HEK293 (cell line): ENCODE results near the gene RASL10A.

Source experiments
- CTCF ChIA-PET: fragments of 350-600 bp; formaldehyde crosslinking; extraction: SDS; loops from one replicate; lab custom pipeline; 2021; ENCODE audit warnings: antibody characterized with exemption; lab: Yijun Ruan, JAX
- POLR2A ChIA-PET: fragments of 300-600 bp; formaldehyde crosslinking; extraction: SDS; loops from one replicate; lab custom pipeline; 2020; ENCODE audit warnings: antibody characterized with exemption, inconsistent platforms; lab: Yijun Ruan, JAX
- H3K27ac ChIP-seq: fragments of 200-500 bp; sonication (Bioruptor generic); 2 replicates; pipeline ENCODE4 v1.5.1; 2014; ENCODE audit warnings: low read depth, low read length, control low read depth, inconsistent platforms; ENCODE audit errors: extremely low read depth
- H3K36me3 ChIP-seq, 2 experiments: fragments of 200-500 bp in 1 of 2; sonication (Bioruptor generic) in 1 of 2; 1 replicate in 1 of 2; 2 replicates in 1 of 2; pipeline ENCODE4 v1.5.1; 2014 to 2017; ENCODE audit warnings: inconsistent platforms in 2 of 2, low read length in 2 of 2; ENCODE audit not compliant: control insufficient read depth in 2 of 2, insufficient read depth in 1 of 2
- H3K4me1 ChIP-seq: fragments of 200-500 bp; sonication (Bioruptor generic); 2 replicates; pipeline ENCODE4 v1.5.1; 2014; ENCODE audit warnings: mild to moderate bottlenecking, low read length, inconsistent platforms; ENCODE audit not compliant: control insufficient read depth, insufficient read depth
- H3K4me3 ChIP-seq: 2 replicates; pipeline ENCODE4 v1.5.1; 2011; ENCODE audit warnings: low read depth, mild to moderate bottlenecking, control low read depth, low read length, moderate library complexity
- H3K9me3 ChIP-seq: fragments of 200-500 bp; sonication (Bioruptor generic); 2 replicates; pipeline ENCODE4 v1.5.1; 2014; ENCODE audit warnings: low read depth, low read length, inconsistent platforms; ENCODE audit not compliant: control insufficient read depth, insufficient read depth
- GLIS1 ChIP-seq: fragments of 450-650 bp; formaldehyde crosslinking; IDR thresholded peaks from 2 replicates; pipeline ENCODE4 v1.5.1; 2016; ENCODE audit warnings: missing biosample characterization, missing genetic modification characterization
- MZF1 ChIP-seq: fragments of 450-650 bp; formaldehyde crosslinking; IDR thresholded peaks from 2 replicates; pipeline ENCODE4 v1.5.1; 2017; ENCODE audit warnings: missing biosample characterization, missing genetic modification characterization, borderline replicate concordance
- OVOL3 ChIP-seq: fragments of 450-650 bp; formaldehyde crosslinking; IDR thresholded peaks from 2 replicates; pipeline ENCODE4 v1.5.1; 2016; ENCODE audit warnings: missing biosample characterization, missing genetic modification characterization
- PATZ1 ChIP-seq: fragments of 450-650 bp; formaldehyde crosslinking; IDR thresholded peaks from 2 replicates; pipeline ENCODE4 v1.5.1; 2016; ENCODE audit warnings: missing biosample characterization, missing genetic modification characterization
- PRDM1 ChIP-seq: fragments of 450-650 bp; formaldehyde crosslinking; IDR thresholded peaks from 2 replicates; pipeline ENCODE4; 2016; ENCODE audit warnings: missing biosample characterization, missing genetic modification characterization
- SP7 ChIP-seq: fragments of 450-650 bp; formaldehyde crosslinking; IDR thresholded peaks from 2 replicates; pipeline ENCODE4 v1.5.1; 2016; ENCODE audit warnings: missing biosample characterization, missing genetic modification characterization
- TRIM28 ChIP-seq: IDR thresholded peaks from 2 replicates; pipeline ENCODE4 v1.6.1; 2011; ENCODE audit warnings: low read length, control low read depth, borderline replicate concordance
- ZBTB49 ChIP-seq: fragments of 450-650 bp; formaldehyde crosslinking; IDR thresholded peaks from 2 replicates; pipeline ENCODE4 v1.5.1; 2016; ENCODE audit warnings: missing biosample characterization, missing genetic modification characterization, low read depth
- ZBTB7A ChIP-seq: fragments of 450-650 bp; formaldehyde crosslinking; IDR thresholded peaks from 2 replicates; pipeline ENCODE4 v1.5.1; 2016; ENCODE audit warnings: low read depth, missing biosample characterization, missing genetic modification characterization
- ZIC2 ChIP-seq: fragments of 450-650 bp; formaldehyde crosslinking; IDR thresholded peaks from 2 replicates; pipeline ENCODE4 v1.5.1; 2016; ENCODE audit warnings: missing biosample characterization, missing genetic modification characterization
- ZNF214 ChIP-seq: fragments of 450-650 bp; formaldehyde crosslinking; IDR thresholded peaks from 2 replicates; pipeline ENCODE4 v1.5.1; 2017; ENCODE audit warnings: missing biosample characterization, mild to moderate bottlenecking, missing genetic modification characterization, borderline replicate concordance
- ZNF311 ChIP-seq: fragments of 450-650 bp; formaldehyde crosslinking; IDR thresholded peaks from 2 replicates; pipeline ENCODE4 v1.5.1; 2017; ENCODE audit warnings: missing biosample characterization, missing genetic modification characterization, borderline replicate concordance
- ZNF37A ChIP-seq: fragments of 450-650 bp; IDR thresholded peaks from 2 replicates; pipeline ENCODE4 v1.5.1; 2018; ENCODE audit warnings: missing biosample characterization, missing genetic modification characterization
- ZNF404 ChIP-seq: fragments of 450-650 bp; formaldehyde crosslinking; IDR thresholded peaks from 2 replicates; pipeline ENCODE4 v1.5.1; 2017; ENCODE audit warnings: missing biosample characterization, missing genetic modification characterization
- ZNF423 ChIP-seq: fragments of 450-650 bp; formaldehyde crosslinking; IDR thresholded peaks from 2 replicates; pipeline ENCODE4 v1.5.1; 2016; ENCODE audit warnings: missing biosample characterization, missing genetic modification characterization
- ZNF558 ChIP-seq: fragments of 450-650 bp; formaldehyde crosslinking; IDR thresholded peaks from 2 replicates; pipeline ENCODE4 v1.5.1; 2016; ENCODE audit warnings: missing biosample characterization, missing genetic modification characterization
- ZNF560 ChIP-seq: fragments of 450-650 bp; formaldehyde crosslinking; IDR thresholded peaks from 2 replicates; pipeline ENCODE4 v1.5.1; 2017; ENCODE audit warnings: missing biosample characterization, missing genetic modification characterization, borderline replicate concordance
- ZNF626 ChIP-seq: fragments of 450-650 bp; sonication (Bioruptor Pico); formaldehyde crosslinking; IDR thresholded peaks from 2 replicates; pipeline ENCODE4 v1.5.1; 2018; ENCODE audit warnings: missing biosample characterization, missing genetic modification characterization, inconsistent platforms
- ZNF791 ChIP-seq: fragments of 450-650 bp; formaldehyde crosslinking; IDR thresholded peaks from 2 replicates; pipeline ENCODE4 v1.5.1; 2016; ENCODE audit warnings: missing biosample characterization, missing genetic modification characterization
- ZSCAN18 ChIP-seq: fragments of 450-650 bp; formaldehyde crosslinking; IDR thresholded peaks from 2 replicates; pipeline ENCODE4 v1.5.1; 2016; ENCODE audit warnings: missing biosample characterization, missing genetic modification characterization
- ZSCAN30 ChIP-seq: fragments of 450-650 bp; IDR thresholded peaks from 2 replicates; pipeline ENCODE4 v1.5.1; 2018; ENCODE audit warnings: missing biosample characterization, mild to moderate bottlenecking, missing genetic modification characterization, moderate library complexity
- ZSCAN5A ChIP-seq: fragments of 450-650 bp; formaldehyde crosslinking; IDR thresholded peaks from 2 replicates; pipeline ENCODE4 v1.5.1; 2016; ENCODE audit warnings: missing biosample characterization, missing genetic modification characterization
- ZXDB ChIP-seq: fragments of 450-650 bp; formaldehyde crosslinking; IDR thresholded peaks from 2 replicates; pipeline ENCODE4 v1.5.1; 2016; ENCODE audit warnings: missing biosample characterization, missing genetic modification characterization
- TF ChIP-seq, protein P1 (sequence below): fragments of 450-650 bp; formaldehyde crosslinking; IDR thresholded peaks from 2 replicates; pipeline ENCODE4; 2016; ENCODE audit warnings: missing biosample characterization, missing genetic modification characterization

Gene RASL10A

DNA sequence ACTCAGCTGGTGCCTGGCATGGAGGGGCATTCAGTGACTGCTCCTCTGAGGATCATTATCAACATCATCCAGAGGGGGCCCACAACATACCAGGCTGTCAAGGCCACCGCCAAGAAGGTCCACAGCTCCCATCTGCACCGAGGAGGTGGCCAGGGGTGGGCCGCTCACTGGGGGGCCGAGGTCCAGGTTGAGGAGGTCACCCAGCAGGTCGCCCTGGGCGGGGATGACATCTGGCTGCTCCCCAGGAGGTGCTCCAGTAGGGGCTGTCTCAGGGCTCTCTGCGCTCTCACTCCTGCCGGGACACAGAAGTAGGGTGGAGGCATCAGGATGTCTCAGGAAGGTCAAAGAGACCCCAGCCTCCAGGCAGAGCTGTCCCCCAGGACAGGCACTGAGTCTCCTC is 25.1 kb upstream of the RASL10A start:
- Histone ChIP-seq H3K27ac (no peak overlapping the region), H3K36me3 (peaks cover 7 to 86% of the 10 kb centered on the region in 2 experiments), H3K4me1 (peaks cover 15% of the 10 kb centered on the region), H3K4me3 (no peak overlapping the region), H3K9me3 (no peaks in the 10 kb centered on the region)
- POLR2A ChIA-PET, result no interaction called here
- CTCF ChIA-PET, result interaction anchor here (1.0 kb wide), 1 partner anchor 15 kb away, joined by 3 read pairs; no protein-coding TSS in a partner anchor
- no peak for TF ChIP-seq ZXDB
- no peak for TF ChIP-seq ZNF626 (tag by site-specific recombination)
- no peak for TF ChIP-seq ZSCAN30 (tag by site-specific recombination)
- TF ChIP-seq ZNF214 (tag by site-specific recombination), result no peak
- no peak for TF ChIP-seq ZBTB49 (tag by site-specific recombination)
- 0 out of 2 replicates have a peak, but pooled peaks have one; percentile 17 for TF ChIP-seq GLIS1 (tag by site-specific recombination)
- no peak for TF ChIP-seq ZNF37A (tag by site-specific recombination)
- no peak for TF ChIP-seq OVOL3
- TF ChIP-seq ZIC2 (tag by site-specific recombination), result peak; percentile 45

GRCh38 chr22:29339381-29340235 is 24.1 kb upstream of the RASL10A start:
- H3K4me1 ChIP-seq, result peaks cover 13% of the 10 kb centered on the region
- no peak overlapping the region for H3K4me3 ChIP-seq
- ChIA-PET CTCF (no interaction called here), POLR2A (no interaction called here)
- peaks cover 7 to 96% of the 10 kb centered on the region in 2 experiments for H3K36me3 ChIP-seq
- no peaks in the 10 kb centered on the region for H3K9me3 ChIP-seq
- H3K27ac ChIP-seq, result no peak overlapping the region
- TF ChIP-seq PATZ1, result no peak

DNA sequence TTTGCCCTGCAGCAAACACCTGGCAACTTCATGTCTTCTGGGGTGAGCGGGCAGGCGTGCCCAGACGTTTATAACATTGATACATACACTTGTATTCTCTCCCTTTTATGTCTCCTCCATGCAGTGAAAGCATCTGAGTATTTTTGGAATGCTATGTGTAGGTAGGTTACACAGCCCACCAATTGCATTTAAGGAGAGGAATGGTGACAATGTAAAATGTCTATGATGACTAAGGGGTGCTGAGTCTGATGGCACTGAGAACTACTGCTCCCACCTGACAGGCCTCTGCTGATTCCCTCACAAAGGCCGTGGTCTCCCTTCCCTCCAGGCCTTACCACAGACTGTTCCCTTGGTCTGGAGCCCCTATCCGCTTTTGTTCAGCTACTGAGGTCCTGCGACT is 22.9 kb upstream of the RASL10A start:
- ChIA-PET CTCF (no interaction called here), POLR2A (no interaction called here)
- no peak overlapping the region for H3K4me3 ChIP-seq
- H3K9me3 ChIP-seq, result no peaks in the 10 kb centered on the region
- H3K27ac ChIP-seq, result no peak overlapping the region
- H3K4me1 ChIP-seq, result peaks cover 3% of the 10 kb centered on the region
- peaks cover 7 to 99% of the 10 kb centered on the region in 2 experiments for H3K36me3 ChIP-seq
- TF ChIP-seq MZF1 (tag by site-specific recombination) (no peak), ZNF423 (tag by site-specific recombination) (no peak), ZSCAN5A (tag by site-specific recombination) (no peak), ZNF791 (tag by site-specific recombination) (no peak), ZNF311 (tag by site-specific recombination) (no peak), SP7 (tag by site-specific recombination) (no peak), ZSCAN18 (tag by site-specific recombination) (no peak), ZNF558 (tag by site-specific recombination) (no peak), ZNF404 (tag by site-specific recombination) (no peak), ZNF560 (tag by site-specific recombination) (no peak), PRDM1 (tag by site-specific recombination) (no peak), ZBTB7A (tag by site-specific recombination) (no peak), TRIM28 (no peak)
- TF ChIP-seq, protein P1, sequence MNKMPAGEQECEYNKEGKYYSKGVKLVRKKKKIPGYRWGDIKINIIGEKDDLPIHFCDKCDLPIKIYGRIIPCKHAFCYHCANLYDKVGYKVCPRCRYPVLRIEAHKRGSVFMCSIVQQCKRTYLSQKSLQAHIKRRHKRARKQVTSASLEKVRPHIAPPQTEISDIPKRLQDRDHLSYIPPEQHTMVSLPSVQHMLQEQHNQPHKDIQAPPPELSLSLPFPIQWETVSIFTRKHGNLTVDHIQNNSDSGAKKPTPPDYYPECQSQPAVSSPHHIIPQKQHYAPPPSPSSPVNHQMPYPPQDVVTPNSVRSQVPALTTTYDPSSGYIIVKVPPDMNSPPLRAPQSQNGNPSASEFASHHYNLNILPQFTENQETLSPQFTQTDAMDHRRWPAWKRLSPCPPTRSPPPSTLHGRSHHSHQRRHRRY (tag by site-specific recombination), result no peak
